ENCODE measurements around the gene GRXCR1. TPM values are rescaled to one million over a fixed set of nuclear protein-coding genes. Genes with fewer than 3 reads are reported as not detected.
A peak's percentile ranks its signal among the peaks of the same experiment; 100 is the strongest.

GRXCR1 gene
- polyA plus RNA-seq, 1 of the 3 experiments (the other 2 are of a cell fraction), result not detected

- no peaks in the 10 kb centered on the region for H3K9me2 ChIP-seq
- H3K27ac ChIP-seq (ENCODE audit: low read depth in 2 of 2, low read length in 1 of 2), result no peak overlapping the region; a peak in 1 of 4 replicates
- H3K4me3 ChIP-seq (ENCODE audit: low read depth in 2 of 2, low read length in 1 of 2), result no peak overlapping the region
- WGBS (ENCODE audit: low lambda C conversion rate), result 9% methylated on average over 5 of the region's 5 CpGs
- POLR2A ChIA-PET, result no interaction called here
- H4K20me1 ChIP-seq (ENCODE audit: insufficient read depth), result no peaks in the 10 kb centered on the region
- H3K27me3 ChIP-seq (ENCODE audit: insufficient read depth), result no peaks in the 10 kb centered on the region
- no peaks in the 10 kb centered on the region for H3K36me3 ChIP-seq (replicated peaks in 1 of 2; ENCODE audit: control insufficient read depth in 1 of 2, insufficient read depth in 2 of 2, low read length in 1 of 2)
- H3K4me1 ChIP-seq (ENCODE audit: control insufficient read depth in 1 of 2, insufficient read depth in 2 of 2, low read depth in 1 of 2, low read length in 1 of 2), result peaks cover 0 to 12% of the 10 kb centered on the region in 2 experiments; a peak in 1 of 4 replicates
- no peaks in the 10 kb centered on the region for H3F3A ChIP-seq (replicated peaks; ENCODE audit: insufficient read depth)
- CTCF ChIA-PET, result interaction anchor here (1.8 kb wide), 1 partner anchor 9 kb away, joined by 10 read pairs; no protein-coding TSS in a partner anchor
- no peak overlapping the region for H2AFZ ChIP-seq (ENCODE audit: low read depth)
- DNase-seq, result no peak
- H3K79me2 ChIP-seq (ENCODE audit: insufficient read depth), result no peaks in the 10 kb centered on the region
- H3K9me3 ChIP-seq, result no peaks in the 10 kb centered on the region; the same call in 1 of the 2 replicates
- no peak overlapping the region for H3K9ac ChIP-seq
- TF ChIP-seq, protein P1, sequence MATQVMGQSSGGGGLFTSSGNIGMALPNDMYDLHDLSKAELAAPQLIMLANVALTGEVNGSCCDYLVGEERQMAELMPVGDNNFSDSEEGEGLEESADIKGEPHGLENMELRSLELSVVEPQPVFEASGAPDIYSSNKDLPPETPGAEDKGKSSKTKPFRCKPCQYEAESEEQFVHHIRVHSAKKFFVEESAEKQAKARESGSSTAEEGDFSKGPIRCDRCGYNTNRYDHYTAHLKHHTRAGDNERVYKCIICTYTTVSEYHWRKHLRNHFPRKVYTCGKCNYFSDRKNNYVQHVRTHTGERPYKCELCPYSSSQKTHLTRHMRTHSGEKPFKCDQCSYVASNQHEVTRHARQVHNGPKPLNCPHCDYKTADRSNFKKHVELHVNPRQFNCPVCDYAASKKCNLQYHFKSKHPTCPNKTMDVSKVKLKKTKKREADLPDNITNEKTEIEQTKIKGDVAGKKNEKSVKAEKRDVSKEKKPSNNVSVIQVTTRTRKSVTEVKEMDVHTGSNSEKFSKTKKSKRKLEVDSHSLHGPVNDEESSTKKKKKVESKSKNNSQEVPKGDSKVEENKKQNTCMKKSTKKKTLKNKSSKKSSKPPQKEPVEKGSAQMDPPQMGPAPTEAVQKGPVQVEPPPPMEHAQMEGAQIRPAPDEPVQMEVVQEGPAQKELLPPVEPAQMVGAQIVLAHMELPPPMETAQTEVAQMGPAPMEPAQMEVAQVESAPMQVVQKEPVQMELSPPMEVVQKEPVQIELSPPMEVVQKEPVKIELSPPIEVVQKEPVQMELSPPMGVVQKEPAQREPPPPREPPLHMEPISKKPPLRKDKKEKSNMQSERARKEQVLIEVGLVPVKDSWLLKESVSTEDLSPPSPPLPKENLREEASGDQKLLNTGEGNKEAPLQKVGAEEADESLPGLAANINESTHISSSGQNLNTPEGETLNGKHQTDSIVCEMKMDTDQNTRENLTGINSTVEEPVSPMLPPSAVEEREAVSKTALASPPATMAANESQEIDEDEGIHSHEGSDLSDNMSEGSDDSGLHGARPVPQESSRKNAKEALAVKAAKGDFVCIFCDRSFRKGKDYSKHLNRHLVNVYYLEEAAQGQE (IDR thresholded peaks at IDR 0.05; ENCODE audit: low read depth, low read length), result no peak
- TF ChIP-seq EP300 (IDR thresholded peaks at IDR 0.05; ENCODE audit: borderline replicate concordance in 1 of 2, low read depth in 1 of 2, low read length in 1 of 2) (no peak), TCF12 (IDR thresholded peaks at IDR 0.05) (no peak), NFIC (IDR thresholded peaks at IDR 0.05; ENCODE audit: borderline replicate concordance) (no peak), RAD21 (IDR thresholded peaks at IDR 0.05; ENCODE audit: low read length) (no peak), SIN3A (IDR thresholded peaks at IDR 0.05; ENCODE audit: borderline replicate concordance, low read depth, low read length) (no peak), MXI1 (IDR thresholded peaks at IDR 0.05; ENCODE audit: low read depth, low read length) (no peak), TAF1 (IDR thresholded peaks at IDR 0.05; ENCODE audit: borderline replicate concordance, low read depth, low read length) (no peak), JUND (IDR thresholded peaks at IDR 0.05) (no peak)
- TF ChIP-seq, protein P2, sequence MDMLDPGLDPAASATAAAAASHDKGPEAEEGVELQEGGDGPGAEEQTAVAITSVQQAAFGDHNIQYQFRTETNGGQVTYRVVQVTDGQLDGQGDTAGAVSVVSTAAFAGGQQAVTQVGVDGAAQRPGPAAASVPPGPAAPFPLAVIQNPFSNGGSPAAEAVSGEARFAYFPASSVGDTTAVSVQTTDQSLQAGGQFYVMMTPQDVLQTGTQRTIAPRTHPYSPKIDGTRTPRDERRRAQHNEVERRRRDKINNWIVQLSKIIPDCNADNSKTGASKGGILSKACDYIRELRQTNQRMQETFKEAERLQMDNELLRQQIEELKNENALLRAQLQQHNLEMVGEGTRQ (IDR thresholded peaks at IDR 0.05; ENCODE audit: borderline replicate concordance, low read depth, low read length), result no peak
- no peak overlapping the region for H3K4me2 ChIP-seq
Observed at GRCh38 chr4:42955746-42956505, 63.4 kb downstream of the GRXCR1 start.

GRCh38 chr4:42965326-42965725, 72.8 kb downstream of the GRXCR1 start:
- ChIA-PET CTCF (interaction anchor here (0.6 to 2.9 kb wide), 41 partner anchors 10 to 684 kb away, joined by 3 to 31 read pairs (median 4); no protein-coding TSS in a partner anchor), POLR2A (no interaction called here)
- Histone ChIP-seq H3K27ac (ENCODE audit: low read depth in 2 of 2, low read length in 1 of 2) (no peak overlapping the region), H3K36me3 (replicated peaks in 1 of 2; ENCODE audit: control insufficient read depth in 1 of 2, insufficient read depth in 2 of 2, low read length in 1 of 2) (no peaks in the 10 kb centered on the region), H3K4me1 (ENCODE audit: control insufficient read depth in 1 of 2, insufficient read depth in 2 of 2, low read depth in 1 of 2, low read length in 1 of 2) (no peaks in the 10 kb centered on the region), H3F3A (replicated peaks; ENCODE audit: insufficient read depth) (no peaks in the 10 kb centered on the region), H3K4me3 (ENCODE audit: low read depth in 2 of 2, low read length in 1 of 2) (no peak overlapping the region), H3K9me3 (no peaks in the 10 kb centered on the region), H3K9me2 (no peaks in the 10 kb centered on the region), H3K4me2 (no peak overlapping the region), H4K20me1 (ENCODE audit: insufficient read depth) (no peaks in the 10 kb centered on the region), H2AFZ (ENCODE audit: low read depth) (no peak overlapping the region), H3K9ac (no peak overlapping the region), H3K27me3 (ENCODE audit: insufficient read depth) (no peaks in the 10 kb centered on the region), H3K79me2 (ENCODE audit: insufficient read depth) (no peaks in the 10 kb centered on the region)
- peak; percentile 83 for TF ChIP-seq RAD21 (IDR thresholded peaks at IDR 0.05; ENCODE audit: low read length)
- no peak for TF ChIP-seq EP300 (IDR thresholded peaks at IDR 0.05; ENCODE audit: borderline replicate concordance in 1 of 2, low read depth in 1 of 2, low read length in 1 of 2)
- no peak for TF ChIP-seq RCOR1 (IDR thresholded peaks at IDR 0.05; ENCODE audit: low read length)
- TF ChIP-seq, protein P3, sequence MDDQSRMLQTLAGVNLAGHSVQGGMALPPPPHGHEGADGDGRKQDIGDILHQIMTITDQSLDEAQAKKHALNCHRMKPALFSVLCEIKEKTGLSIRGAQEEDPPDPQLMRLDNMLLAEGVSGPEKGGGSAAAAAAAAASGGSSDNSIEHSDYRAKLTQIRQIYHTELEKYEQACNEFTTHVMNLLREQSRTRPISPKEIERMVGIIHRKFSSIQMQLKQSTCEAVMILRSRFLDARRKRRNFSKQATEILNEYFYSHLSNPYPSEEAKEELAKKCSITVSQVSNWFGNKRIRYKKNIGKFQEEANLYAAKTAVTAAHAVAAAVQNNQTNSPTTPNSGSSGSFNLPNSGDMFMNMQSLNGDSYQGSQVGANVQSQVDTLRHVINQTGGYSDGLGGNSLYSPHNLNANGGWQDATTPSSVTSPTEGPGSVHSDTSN (IDR thresholded peaks at IDR 0.05), result no peak
- peak; percentile 59; the same call in 1 of the 2 replicates for TF ChIP-seq SMC3 (IDR thresholded peaks at IDR 0.05; ENCODE audit: low read depth, low read length)
- no peak for TF ChIP-seq GATA2 (CRISPR knock-in tag; IDR thresholded peaks at IDR 0.05)
- WGBS (ENCODE audit: low lambda C conversion rate), result 0% methylated on average over 2 of the region's 2 CpGs
- peak; percentile 12 for DNase-seq

All from SK-N-SH (cell line).